ENCODE data around the gene MDP1. TPM values are rescaled to one million over a fixed set of nuclear protein-coding genes. Genes with fewer than 3 reads are reported as not detected.

The MDP1 gene
- polyA plus RNA-seq, 1 of the 3 experiments (the other 2 are of a cell fraction), result 36.7 TPM

DNA sequence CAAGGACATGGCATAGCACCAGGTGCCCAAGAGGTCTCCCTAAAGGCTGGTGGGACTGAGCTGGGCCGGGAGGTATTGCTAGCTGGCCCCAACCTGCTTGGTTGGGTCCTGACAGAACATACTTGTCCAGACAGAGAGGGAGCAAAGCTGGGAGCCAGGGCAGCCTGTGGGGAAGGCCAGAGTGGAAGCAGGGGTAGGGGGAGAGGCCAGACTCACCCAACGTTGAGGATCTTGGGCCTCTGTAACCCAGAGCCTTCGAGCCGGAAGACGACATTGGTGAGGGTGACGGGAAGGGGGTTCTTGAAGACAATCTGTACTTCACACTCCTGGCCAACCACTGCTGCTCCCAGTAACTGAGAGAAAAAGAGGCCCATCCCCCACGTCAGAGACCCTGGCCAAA lies 38.1 kb upstream of the MDP1 start:
- Histone ChIP-seq H3K27me3 (ENCODE audit: insufficient read depth) (no peaks in the 10 kb centered on the region), H3K4me3 (ENCODE audit: low read depth in 2 of 2, low read length in 1 of 2) (no peak overlapping the region), H3K27ac (ENCODE audit: low read depth in 2 of 2, low read length in 1 of 2) (no peak overlapping the region), H3F3A (replicated peaks; ENCODE audit: insufficient read depth) (peaks cover 5% of the 10 kb centered on the region), H2AFZ (ENCODE audit: low read depth) (no peak overlapping the region), H3K4me1 (ENCODE audit: control insufficient read depth in 1 of 2, insufficient read depth in 2 of 2, low read depth in 1 of 2, low read length in 1 of 2) (peaks cover 0 to 2% of the 10 kb centered on the region in 2 experiments; a peak in 1 of 4 replicates), H3K79me2 (ENCODE audit: insufficient read depth) (no peaks in the 10 kb centered on the region), H3K9me3 (no peaks in the 10 kb centered on the region), H3K4me2 (no peak overlapping the region), H3K9me2 (no peaks in the 10 kb centered on the region), H4K20me1 (ENCODE audit: insufficient read depth) (no peaks in the 10 kb centered on the region), H3K36me3 (replicated peaks in 1 of 2; ENCODE audit: control insufficient read depth in 1 of 2, insufficient read depth in 2 of 2, low read length in 1 of 2) (peaks cover 0 to 3% of the 10 kb centered on the region in 2 experiments), H3K9ac (no peak overlapping the region)
- 74% methylated on average over 7 of the region's 7 CpGs for WGBS (ENCODE audit: low lambda C conversion rate)
- DNase-seq, result no peak
- ChIA-PET POLR2A (no interaction called here), CTCF (interaction anchor here (1.8 to 4.5 kb wide), 2 partner anchors 11 to 17 kb away, joined by 4 to 31 read pairs; partner anchors contain the start of genes RABGGTA and TINF2)
- no peak for TF ChIP-seq CHD2 (IDR thresholded peaks at IDR 0.05; ENCODE audit: low read length, partially characterized antibody)
- no peak for TF ChIP-seq NRF1 (IDR thresholded peaks at IDR 0.05; ENCODE audit: low read depth, low read length)
- TF ChIP-seq SMC3 (IDR thresholded peaks at IDR 0.05; ENCODE audit: low read depth, low read length), result no peak
- TF ChIP-seq, protein P1, sequence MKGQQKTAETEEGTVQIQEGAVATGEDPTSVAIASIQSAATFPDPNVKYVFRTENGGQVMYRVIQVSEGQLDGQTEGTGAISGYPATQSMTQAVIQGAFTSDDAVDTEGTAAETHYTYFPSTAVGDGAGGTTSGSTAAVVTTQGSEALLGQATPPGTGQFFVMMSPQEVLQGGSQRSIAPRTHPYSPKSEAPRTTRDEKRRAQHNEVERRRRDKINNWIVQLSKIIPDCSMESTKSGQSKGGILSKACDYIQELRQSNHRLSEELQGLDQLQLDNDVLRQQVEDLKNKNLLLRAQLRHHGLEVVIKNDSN (IDR thresholded peaks at IDR 0.05; ENCODE audit: borderline replicate concordance, low read depth), result no peak
- no peak for TF ChIP-seq EP300 (IDR thresholded peaks at IDR 0.05; ENCODE audit: borderline replicate concordance in 1 of 2, low read depth in 1 of 2, low read length in 1 of 2)
- TF ChIP-seq RXRA (IDR thresholded peaks at IDR 0.05; ENCODE audit: borderline replicate concordance, low read depth), result no peak
- TF ChIP-seq GABPA (IDR thresholded peaks at IDR 0.05; ENCODE audit: low read depth), result no peak
- TF ChIP-seq, protein P2, sequence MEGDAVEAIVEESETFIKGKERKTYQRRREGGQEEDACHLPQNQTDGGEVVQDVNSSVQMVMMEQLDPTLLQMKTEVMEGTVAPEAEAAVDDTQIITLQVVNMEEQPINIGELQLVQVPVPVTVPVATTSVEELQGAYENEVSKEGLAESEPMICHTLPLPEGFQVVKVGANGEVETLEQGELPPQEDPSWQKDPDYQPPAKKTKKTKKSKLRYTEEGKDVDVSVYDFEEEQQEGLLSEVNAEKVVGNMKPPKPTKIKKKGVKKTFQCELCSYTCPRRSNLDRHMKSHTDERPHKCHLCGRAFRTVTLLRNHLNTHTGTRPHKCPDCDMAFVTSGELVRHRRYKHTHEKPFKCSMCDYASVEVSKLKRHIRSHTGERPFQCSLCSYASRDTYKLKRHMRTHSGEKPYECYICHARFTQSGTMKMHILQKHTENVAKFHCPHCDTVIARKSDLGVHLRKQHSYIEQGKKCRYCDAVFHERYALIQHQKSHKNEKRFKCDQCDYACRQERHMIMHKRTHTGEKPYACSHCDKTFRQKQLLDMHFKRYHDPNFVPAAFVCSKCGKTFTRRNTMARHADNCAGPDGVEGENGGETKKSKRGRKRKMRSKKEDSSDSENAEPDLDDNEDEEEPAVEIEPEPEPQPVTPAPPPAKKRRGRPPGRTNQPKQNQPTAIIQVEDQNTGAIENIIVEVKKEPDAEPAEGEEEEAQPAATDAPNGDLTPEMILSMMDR (IDR thresholded peaks at IDR 0.05), result no peak
- TF ChIP-seq JUND (IDR thresholded peaks at IDR 0.05), result no peak
- TF ChIP-seq RAD21 (IDR thresholded peaks at IDR 0.05; ENCODE audit: low read length), result no peak
- no peak for TF ChIP-seq TAF1 (IDR thresholded peaks at IDR 0.05; ENCODE audit: borderline replicate concordance, low read depth, low read length)

DNA sequence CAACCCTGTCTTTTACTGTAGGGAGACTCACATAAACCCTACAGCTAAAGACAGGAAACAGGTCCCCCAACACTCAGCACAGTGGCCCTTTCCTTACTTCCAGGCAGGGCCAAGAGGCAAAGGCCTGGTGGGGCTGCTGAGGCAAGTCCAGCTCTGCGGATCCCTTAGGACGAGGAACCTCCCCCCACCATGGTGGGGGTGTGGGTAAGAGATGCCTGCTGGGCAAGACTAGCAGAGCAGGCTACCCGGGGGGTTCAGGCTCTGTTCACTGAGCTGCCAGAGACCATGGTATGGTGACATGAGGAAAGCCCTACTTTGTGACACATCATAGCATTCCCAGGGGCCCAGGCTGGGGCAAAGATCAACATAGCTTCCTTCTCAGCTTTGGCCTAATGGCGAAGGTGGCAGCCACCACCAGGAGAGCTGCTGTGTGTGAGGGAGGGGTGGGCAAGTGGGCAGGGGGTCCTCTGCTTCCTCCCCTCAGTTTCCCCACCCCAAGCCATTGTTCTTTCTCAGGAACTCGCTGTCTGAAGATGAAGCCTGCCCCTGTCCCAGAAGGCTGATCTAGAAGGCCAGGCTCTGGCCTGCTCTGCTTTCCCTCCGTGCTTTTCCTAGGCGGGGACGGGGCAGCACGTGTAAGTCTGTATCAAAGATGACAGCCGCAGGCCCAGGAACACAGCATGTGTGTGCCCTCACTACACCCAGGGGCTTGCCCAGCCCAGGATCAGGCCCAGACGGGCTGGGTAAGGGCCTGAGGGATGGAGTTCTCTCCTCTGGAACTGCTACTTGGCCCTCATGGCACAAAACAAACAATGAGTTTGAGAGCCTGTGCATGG lies 36.6 kb upstream of the MDP1 start:
- H4K20me1 ChIP-seq (ENCODE audit: insufficient read depth), result no peaks in the 10 kb centered on the region
- peaks cover 0 to under 1% of the 10 kb centered on the region in 2 experiments for H3K36me3 ChIP-seq (replicated peaks in 1 of 2; ENCODE audit: control insufficient read depth in 1 of 2, insufficient read depth in 2 of 2, low read length in 1 of 2)
- no peak for DNase-seq
- no peaks in the 10 kb centered on the region for H3F3A ChIP-seq (replicated peaks; ENCODE audit: insufficient read depth)
- no peak overlapping the region for H3K27ac ChIP-seq (ENCODE audit: low read depth in 2 of 2, low read length in 1 of 2)
- no peak overlapping the region for H3K9ac ChIP-seq
- WGBS (ENCODE audit: low lambda C conversion rate), result 84% methylated on average over 10 of the region's 11 CpGs
- H3K4me3 ChIP-seq (ENCODE audit: low read depth in 2 of 2, low read length in 1 of 2), result no peak overlapping the region
- H3K9me2 ChIP-seq, result no peaks in the 10 kb centered on the region
- CTCF ChIA-PET, result interaction anchor here (0.7 to 4.5 kb wide), 7 partner anchors 10 to 185 kb away, joined by 3 to 31 read pairs (median 6); partner anchors contain the start of genes CIDEB, RABGGTA and TINF2
- POLR2A ChIA-PET, result no interaction called here
- no peak overlapping the region for H3K4me2 ChIP-seq
- no peaks in the 10 kb centered on the region for H3K27me3 ChIP-seq (ENCODE audit: insufficient read depth)
- H3K9me3 ChIP-seq, result no peaks in the 10 kb centered on the region
- no peaks in the 10 kb centered on the region for H3K4me1 ChIP-seq (ENCODE audit: control insufficient read depth in 1 of 2, insufficient read depth in 2 of 2, low read depth in 1 of 2, low read length in 1 of 2)
- no peak overlapping the region for H2AFZ ChIP-seq (ENCODE audit: low read depth)
- no peaks in the 10 kb centered on the region for H3K79me2 ChIP-seq (ENCODE audit: insufficient read depth)
- TF ChIP-seq, protein P3, sequence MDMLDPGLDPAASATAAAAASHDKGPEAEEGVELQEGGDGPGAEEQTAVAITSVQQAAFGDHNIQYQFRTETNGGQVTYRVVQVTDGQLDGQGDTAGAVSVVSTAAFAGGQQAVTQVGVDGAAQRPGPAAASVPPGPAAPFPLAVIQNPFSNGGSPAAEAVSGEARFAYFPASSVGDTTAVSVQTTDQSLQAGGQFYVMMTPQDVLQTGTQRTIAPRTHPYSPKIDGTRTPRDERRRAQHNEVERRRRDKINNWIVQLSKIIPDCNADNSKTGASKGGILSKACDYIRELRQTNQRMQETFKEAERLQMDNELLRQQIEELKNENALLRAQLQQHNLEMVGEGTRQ (IDR thresholded peaks at IDR 0.05; ENCODE audit: borderline replicate concordance, low read depth, low read length), result no peak
- TF ChIP-seq GABPA (IDR thresholded peaks at IDR 0.05; ENCODE audit: low read depth) (no peak), RAD21 (IDR thresholded peaks at IDR 0.05; ENCODE audit: low read length) (no peak), SIN3A (IDR thresholded peaks at IDR 0.05; ENCODE audit: borderline replicate concordance, low read depth, low read length) (no peak), POLR2AphosphoS5 (IDR thresholded peaks at IDR 0.05; ENCODE audit: low read depth, low read length) (no peak), GATA2 (CRISPR knock-in tag; IDR thresholded peaks at IDR 0.05) (no peak), TAF1 (IDR thresholded peaks at IDR 0.05; ENCODE audit: borderline replicate concordance, low read depth, low read length) (no peak), NRF1 (IDR thresholded peaks at IDR 0.05; ENCODE audit: low read depth, low read length) (no peak), MEF2A (IDR thresholded peaks at IDR 0.05; ENCODE audit: borderline replicate concordance, low read depth) (no peak), TCF12 (IDR thresholded peaks at IDR 0.05) (no peak)
- TF ChIP-seq, protein P4, sequence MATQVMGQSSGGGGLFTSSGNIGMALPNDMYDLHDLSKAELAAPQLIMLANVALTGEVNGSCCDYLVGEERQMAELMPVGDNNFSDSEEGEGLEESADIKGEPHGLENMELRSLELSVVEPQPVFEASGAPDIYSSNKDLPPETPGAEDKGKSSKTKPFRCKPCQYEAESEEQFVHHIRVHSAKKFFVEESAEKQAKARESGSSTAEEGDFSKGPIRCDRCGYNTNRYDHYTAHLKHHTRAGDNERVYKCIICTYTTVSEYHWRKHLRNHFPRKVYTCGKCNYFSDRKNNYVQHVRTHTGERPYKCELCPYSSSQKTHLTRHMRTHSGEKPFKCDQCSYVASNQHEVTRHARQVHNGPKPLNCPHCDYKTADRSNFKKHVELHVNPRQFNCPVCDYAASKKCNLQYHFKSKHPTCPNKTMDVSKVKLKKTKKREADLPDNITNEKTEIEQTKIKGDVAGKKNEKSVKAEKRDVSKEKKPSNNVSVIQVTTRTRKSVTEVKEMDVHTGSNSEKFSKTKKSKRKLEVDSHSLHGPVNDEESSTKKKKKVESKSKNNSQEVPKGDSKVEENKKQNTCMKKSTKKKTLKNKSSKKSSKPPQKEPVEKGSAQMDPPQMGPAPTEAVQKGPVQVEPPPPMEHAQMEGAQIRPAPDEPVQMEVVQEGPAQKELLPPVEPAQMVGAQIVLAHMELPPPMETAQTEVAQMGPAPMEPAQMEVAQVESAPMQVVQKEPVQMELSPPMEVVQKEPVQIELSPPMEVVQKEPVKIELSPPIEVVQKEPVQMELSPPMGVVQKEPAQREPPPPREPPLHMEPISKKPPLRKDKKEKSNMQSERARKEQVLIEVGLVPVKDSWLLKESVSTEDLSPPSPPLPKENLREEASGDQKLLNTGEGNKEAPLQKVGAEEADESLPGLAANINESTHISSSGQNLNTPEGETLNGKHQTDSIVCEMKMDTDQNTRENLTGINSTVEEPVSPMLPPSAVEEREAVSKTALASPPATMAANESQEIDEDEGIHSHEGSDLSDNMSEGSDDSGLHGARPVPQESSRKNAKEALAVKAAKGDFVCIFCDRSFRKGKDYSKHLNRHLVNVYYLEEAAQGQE (IDR thresholded peaks at IDR 0.05; ENCODE audit: low read depth, low read length), result no peak
- TF ChIP-seq, protein P5, sequence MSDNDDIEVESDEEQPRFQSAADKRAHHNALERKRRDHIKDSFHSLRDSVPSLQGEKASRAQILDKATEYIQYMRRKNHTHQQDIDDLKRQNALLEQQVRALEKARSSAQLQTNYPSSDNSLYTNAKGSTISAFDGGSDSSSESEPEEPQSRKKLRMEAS (IDR thresholded peaks at IDR 0.05; ENCODE audit: low read depth), result no peak

All from SK-N-SH (cell line).